ENCODE results near the gene MGST3. TPM values are rescaled to one million over a fixed set of nuclear protein-coding genes. Genes with fewer than 3 reads are reported as not detected.
"Not testable (repeated sequence)": the region's sequence is repeated elsewhere in the genome, so short reads cannot be mapped to it uniquely, and the experiment has no call there.

MGST3 gene
- total RNA-seq, 1 donor, result 178 TPM

DNA sequence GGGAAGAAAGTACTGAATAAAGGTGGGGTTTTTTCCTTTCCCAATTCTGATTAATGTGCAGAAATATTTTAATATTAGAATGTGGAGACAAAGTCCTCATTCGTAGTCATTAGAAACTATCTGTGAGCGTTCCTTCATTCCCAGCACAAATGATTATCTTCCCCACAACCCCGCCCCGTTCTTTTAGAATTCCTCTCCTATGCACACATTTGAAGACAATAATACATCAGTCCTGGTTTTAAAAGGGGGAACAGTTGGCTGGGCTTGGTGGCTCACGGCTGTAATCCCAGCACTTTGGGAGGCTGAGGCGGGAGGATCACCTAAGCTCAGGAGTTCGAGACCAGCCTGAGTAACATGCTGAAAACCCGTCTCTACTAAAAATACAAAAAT, 66.5 kb downstream of the MGST3 start:
- peak; percentile 15 for DNase-seq (ENCODE audit: low read depth)
- H3K4me3 ChIP-seq (ENCODE audit: low read depth, low read length), result peak overlapping the region; percentile 81
- TF ChIP-seq, protein P1, sequence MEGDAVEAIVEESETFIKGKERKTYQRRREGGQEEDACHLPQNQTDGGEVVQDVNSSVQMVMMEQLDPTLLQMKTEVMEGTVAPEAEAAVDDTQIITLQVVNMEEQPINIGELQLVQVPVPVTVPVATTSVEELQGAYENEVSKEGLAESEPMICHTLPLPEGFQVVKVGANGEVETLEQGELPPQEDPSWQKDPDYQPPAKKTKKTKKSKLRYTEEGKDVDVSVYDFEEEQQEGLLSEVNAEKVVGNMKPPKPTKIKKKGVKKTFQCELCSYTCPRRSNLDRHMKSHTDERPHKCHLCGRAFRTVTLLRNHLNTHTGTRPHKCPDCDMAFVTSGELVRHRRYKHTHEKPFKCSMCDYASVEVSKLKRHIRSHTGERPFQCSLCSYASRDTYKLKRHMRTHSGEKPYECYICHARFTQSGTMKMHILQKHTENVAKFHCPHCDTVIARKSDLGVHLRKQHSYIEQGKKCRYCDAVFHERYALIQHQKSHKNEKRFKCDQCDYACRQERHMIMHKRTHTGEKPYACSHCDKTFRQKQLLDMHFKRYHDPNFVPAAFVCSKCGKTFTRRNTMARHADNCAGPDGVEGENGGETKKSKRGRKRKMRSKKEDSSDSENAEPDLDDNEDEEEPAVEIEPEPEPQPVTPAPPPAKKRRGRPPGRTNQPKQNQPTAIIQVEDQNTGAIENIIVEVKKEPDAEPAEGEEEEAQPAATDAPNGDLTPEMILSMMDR (IDR thresholded peaks at IDR 0.05; ENCODE audit: insufficient read depth, low read length), result no peak

DNA sequence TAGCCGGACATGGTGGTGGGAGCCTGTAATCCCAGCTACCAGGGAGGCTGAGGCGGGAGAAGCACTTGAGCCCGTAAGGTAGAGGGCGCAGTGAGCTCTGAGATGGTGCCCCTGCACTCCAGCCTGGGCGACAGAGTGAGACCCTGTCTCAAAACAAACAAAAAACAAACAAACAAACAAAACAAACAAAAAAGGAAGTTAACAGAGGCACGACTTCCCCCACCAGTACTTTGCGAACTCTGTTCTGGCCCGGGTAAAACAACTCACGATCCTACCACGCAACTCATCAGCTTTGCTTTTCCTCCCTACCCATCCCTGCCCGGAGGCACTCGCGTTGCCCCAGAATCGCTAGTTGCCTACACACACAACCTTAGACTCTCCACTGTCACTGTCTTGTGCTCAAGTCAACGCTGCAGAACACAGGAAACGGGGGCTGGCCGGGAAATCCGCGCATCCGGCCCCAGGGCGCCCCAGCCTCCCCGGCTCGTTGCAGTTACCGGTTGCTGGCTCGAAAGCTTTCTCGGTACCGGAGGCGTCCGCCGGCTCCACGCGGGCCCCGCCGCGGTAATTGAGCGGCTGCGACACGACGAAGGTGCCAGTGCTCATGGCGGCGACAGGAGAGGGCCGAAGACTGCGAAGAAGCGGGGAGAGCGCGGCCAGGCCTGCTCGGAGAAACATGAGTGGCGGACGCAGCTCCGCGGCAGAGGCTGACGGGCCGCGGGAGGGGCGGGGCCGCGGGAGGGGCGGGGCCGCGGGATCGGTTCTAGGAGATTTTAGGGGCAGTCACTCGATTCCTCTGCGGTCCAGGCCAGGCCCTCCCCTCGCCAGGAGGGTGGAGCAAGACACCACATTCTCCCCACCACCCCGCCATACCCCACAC, 67.1 kb downstream of the MGST3 start, which contains the start of gene ALDH9A1:
ALDH9A1 (minus strand) TSS at position 682 of the 880 bp plus-strand sequence; CDS start at position 678, 4 bp downstream.
- H3K4me3 ChIP-seq (ENCODE audit: low read depth, low read length), result peak within 1 kb of the TSS; percentile 81
- TF ChIP-seq, protein P1 (IDR thresholded peaks at IDR 0.05; ENCODE audit: insufficient read depth, low read length), result peak; percentile 46
- peak; percentile 78 for DNase-seq (ENCODE audit: low read depth)

DNA sequence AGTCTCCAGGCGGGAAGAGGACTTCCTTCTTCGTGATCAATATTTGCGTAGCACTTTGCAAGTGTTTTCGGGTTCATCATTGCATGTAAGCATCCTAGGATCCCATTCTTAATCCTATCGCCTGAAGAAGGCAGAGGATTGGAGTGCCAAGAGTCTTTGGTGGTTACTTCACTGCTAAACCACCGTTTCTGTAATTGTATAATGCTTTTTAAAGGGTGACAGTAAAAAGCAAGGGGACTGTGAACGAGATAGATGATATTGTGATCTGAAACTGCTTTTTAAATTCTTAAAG, 67.7 kb downstream of the MGST3 start:
- TF ChIP-seq, protein P1 (IDR thresholded peaks at IDR 0.05; ENCODE audit: insufficient read depth, low read length), result no peak
- no peak for DNase-seq (ENCODE audit: low read depth)
- H3K4me3 ChIP-seq (ENCODE audit: low read depth, low read length), result peak overlapping the region; percentile 81

DNA sequence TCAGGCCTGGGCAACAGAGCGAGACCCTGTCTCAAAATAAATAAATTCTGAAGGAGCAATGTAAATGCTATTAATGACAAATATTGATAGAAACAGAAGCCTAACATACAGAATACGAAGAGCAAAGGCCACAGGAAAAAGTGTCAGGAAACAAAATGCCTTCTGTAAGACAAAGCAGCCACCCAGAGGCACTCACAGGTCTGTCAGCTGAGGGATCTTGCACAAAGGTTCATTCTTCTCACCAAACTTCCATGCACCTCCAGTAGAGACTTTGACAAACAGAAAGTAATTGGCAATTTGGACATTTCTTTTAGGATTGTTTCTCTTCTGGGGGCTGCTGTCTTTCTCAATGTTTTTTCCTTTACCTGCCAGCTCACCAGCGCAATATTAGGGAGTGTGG, 68.5 kb downstream of the MGST3 start:
- TF ChIP-seq, protein P1 (IDR thresholded peaks at IDR 0.05; ENCODE audit: insufficient read depth, low read length), result no peak
- no peak overlapping the region for H3K4me3 ChIP-seq (ENCODE audit: low read depth, low read length)
- DNase-seq (ENCODE audit: low read depth), result no peak

DNA sequence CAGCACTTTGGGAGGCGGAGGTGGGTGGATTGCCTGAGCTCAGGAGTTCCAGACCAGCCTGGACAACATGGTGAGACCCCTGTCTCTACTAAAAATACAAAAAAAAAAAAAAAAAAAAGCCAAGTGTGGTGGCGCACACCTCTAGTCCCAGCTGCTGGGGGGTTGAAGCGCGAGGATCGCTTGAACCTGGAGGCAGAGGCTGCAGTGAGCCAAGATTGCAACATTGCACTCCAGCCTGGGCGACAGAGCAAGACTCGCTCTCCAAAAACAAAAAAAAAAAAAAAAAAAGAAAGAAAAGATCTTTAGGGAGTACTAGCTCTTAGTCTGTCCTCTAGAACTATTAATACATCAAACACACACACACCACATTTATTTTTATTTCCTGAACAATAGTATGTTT, 70.9 kb downstream of the MGST3 start:
- not testable (repeated sequence) for DNase-seq (ENCODE audit: low read depth); H3K4me3 ChIP-seq (ENCODE audit: low read depth, low read length)

DNA sequence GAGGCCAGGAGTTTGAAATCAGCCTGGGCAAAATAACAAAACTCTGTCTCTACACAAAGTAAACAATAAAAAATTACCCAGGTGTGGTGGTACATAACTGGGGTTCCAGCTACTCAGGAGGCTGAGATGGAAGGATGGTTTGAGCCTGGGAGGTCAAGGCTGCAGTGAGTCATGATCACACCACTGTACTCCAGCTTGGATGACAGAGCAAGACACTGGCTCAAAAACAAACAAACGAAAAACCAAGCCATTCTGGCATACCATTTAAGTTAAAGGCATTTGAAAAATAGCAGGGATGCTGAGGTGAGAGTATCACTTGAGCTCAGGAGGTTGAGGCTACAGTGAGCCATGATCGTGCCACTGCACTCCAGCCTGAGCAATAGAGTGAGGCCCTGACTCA, 72.6 kb downstream of the MGST3 start:
- no peak overlapping the region for H3K4me3 ChIP-seq (ENCODE audit: low read depth, low read length)
- TF ChIP-seq, protein P1 (IDR thresholded peaks at IDR 0.05; ENCODE audit: insufficient read depth, low read length), result no peak
- DNase-seq (ENCODE audit: low read depth), result no peak

Other genes starting within 250 kb of the MGST3 start
- gene RXRG, start 186.1 kb upstream of the MGST3 start, total RNA-seq (ENCODE audit: low replicate concordance), result not detected in 2 replicates
- gene LRRC52, start 87.2 kb upstream of the MGST3 start, total RNA-seq (ENCODE audit: low replicate concordance), result not detected in 2 replicates
- gene ALDH9A1, start 67.3 kb downstream of the MGST3 start, total RNA-seq (ENCODE audit: low replicate concordance), result 71.7 and 97.2 TPM in 2 replicates
- gene TMCO1, start 137.6 kb downstream of the MGST3 start, total RNA-seq (ENCODE audit: low replicate concordance), result 102 and 112 TPM in 2 replicates
- gene UCK2, start 196.4 kb downstream of the MGST3 start, total RNA-seq (ENCODE audit: low replicate concordance), result 24.0 and 61.7 TPM in 2 replicates

Measured in fibroblast of the aortic adventitia (primary cell).